HepG2 (cell line): ENCODE results near the gene GYS1. TPM values are rescaled to one million over a fixed set of nuclear protein-coding genes. Genes with fewer than 3 reads are reported as not detected.

Experiments
- ATF6 ChIP-seq: sonication (generic); formaldehyde crosslinking; conservative IDR thresholded peaks from 2 replicates; pipeline ENCODE4 v1.4.0; 2020; ENCODE audit warnings: missing genetic modification reagents
- FIP1L1 ChIP-seq: fragments of 200-400 bp; formaldehyde crosslinking; IDR thresholded peaks from 2 replicates; pipeline ENCODE4 v1.6.1; 2018; ENCODE audit warnings: low read depth, mild to moderate bottlenecking, low read length, moderate library complexity, borderline replicate concordance; ENCODE audit not compliant: insufficient read depth
- HNRNPLL ChIP-seq: fragments of 200-400 bp; formaldehyde crosslinking; IDR thresholded peaks from 2 replicates; pipeline ENCODE4 v1.6.1; 2017; ENCODE audit warnings: mild to moderate bottlenecking, low read depth, low read length; ENCODE audit not compliant: poor library complexity, severe bottlenecking
- IRF2 ChIP-seq: IDR thresholded peaks from 2 replicates; pipeline ENCODE4 v1.6.1; 2018; ENCODE audit warnings: missing genetic modification reagents, missing compliant biosample characterization
- RBM22 ChIP-seq: fragments of 200-400 bp; formaldehyde crosslinking; optimal IDR thresholded peaks from 2 replicates; pipeline ENCODE3; 2017; ENCODE audit warnings: mild to moderate bottlenecking, low read length, moderate library complexity
- REL ChIP-seq: sonication (generic); formaldehyde crosslinking; conservative IDR thresholded peaks from 2 replicates; pipeline ENCODE4 v1.8.0; 2022; ENCODE audit warnings: mild to moderate bottlenecking, missing genetic modification reagents, moderate library complexity
- SMC3 ChIP-seq: IDR thresholded peaks from 2 replicates; pipeline ENCODE4 v1.6.1; 2011; ENCODE audit warnings: low read length, improper control_type of control experiment
- SOX6 ChIP-seq, 2 experiments: fragments of 450-650 bp in 1 of 2; sonication (generic) in 1 of 2; formaldehyde crosslinking in 1 of 2; IDR thresholded peaks; 2 replicates each; pipeline versions ENCODE4 v1.4.0 to v1.6.1; 2017 to 2020; ENCODE audit warnings: antibody characterized with exemption in 1 of 2, mild to moderate bottlenecking in 1 of 2, missing genetic modification reagents in 1 of 2
- TAF15 ChIP-seq: fragments of 200-400 bp; formaldehyde crosslinking; IDR thresholded peaks from one replicate; pipeline ENCODE4 v1.6.1; 2018; ENCODE audit warnings: mild to moderate bottlenecking, low read depth, low read length; ENCODE audit not compliant: poor library complexity, severe bottlenecking
- YY1 ChIP-seq: IDR thresholded peaks from 2 replicates; pipeline ENCODE4 v1.6.1; 2011; ENCODE audit warnings: low read length, low read depth, moderate library complexity, mild to moderate bottlenecking; ENCODE audit not compliant: insufficient read depth, insufficient replicate concordance
- ZNF230 ChIP-seq: sonication (generic); formaldehyde crosslinking; IDR thresholded peaks from 2 replicates; pipeline ENCODE4 v1.4.0; 2020; ENCODE audit warnings: mild to moderate bottlenecking, missing genetic modification reagents
- ZNF235 ChIP-seq: sonication (generic); formaldehyde crosslinking; IDR thresholded peaks from 2 replicates; pipeline ENCODE4 v1.8.1; 2023; ENCODE audit warnings: mild to moderate bottlenecking, missing genetic modification reagents, borderline replicate concordance
- ZNF275 ChIP-seq: sonication (generic); formaldehyde crosslinking; IDR thresholded peaks from 2 replicates; pipeline ENCODE4 v1.8.0; 2022; ENCODE audit warnings: missing genetic modification reagents, mild to moderate bottlenecking, inconsistent platforms, borderline replicate concordance
- ZNF30 ChIP-seq: sonication (generic); formaldehyde crosslinking; IDR thresholded peaks from 2 replicates; pipeline ENCODE4 v1.5.0; 2020; ENCODE audit warnings: mild to moderate bottlenecking, missing genetic modification reagents
- ZNF326 ChIP-seq: sonication (generic); formaldehyde crosslinking; IDR thresholded peaks from 2 replicates; pipeline ENCODE4 v1.4.0; 2020; ENCODE audit warnings: missing genetic modification reagents, borderline replicate concordance
- ZNF562 ChIP-seq: sonication (generic); formaldehyde crosslinking; IDR thresholded peaks from 2 replicates; pipeline ENCODE4 v1.8.0; 2022; ENCODE audit warnings: missing genetic modification reagents, borderline replicate concordance
- ZNF574 ChIP-seq: sonication (generic); formaldehyde crosslinking; IDR thresholded peaks from 2 replicates; pipeline ENCODE4 v1.4.0; 2020; ENCODE audit warnings: missing genetic modification reagents
- ZNF577 ChIP-seq: sonication (generic); formaldehyde crosslinking; IDR thresholded peaks from 2 replicates; pipeline ENCODE4 v1.4.0; 2020; ENCODE audit warnings: mild to moderate bottlenecking, low read depth, missing genetic modification reagents, borderline replicate concordance
- ZNF710 ChIP-seq: sonication (generic); formaldehyde crosslinking; IDR thresholded peaks from 2 replicates; pipeline ENCODE4 v1.5.0; 2020; ENCODE audit warnings: mild to moderate bottlenecking, missing genetic modification reagents, borderline replicate concordance
- polyA plus RNA-seq, 8 experiments: library from polyadenylated mRNA; depleted of rRNA in 3 of 8; stranded (reverse) in 7 of 8; unstranded in 1 of 8; fragments of >200 nt; fragmentation: Illumina TruSeq in 4 of 8; extraction: Trizol in 4 of 8; gene quantifications; 2 replicates each; pipeline versions ENCODE4 v1.2.1 to v1.2.3, GENCODE V29; 2011 to 2016; ENCODE audit warnings: low read depth in 4 of 8, missing spikeins in 1 of 8, mixed read lengths in 1 of 8; ENCODE audit not compliant: insufficient read depth in 1 of 8
- total RNA-seq, 5 experiments: library from RNA; depleted of rRNA; stranded (reverse); fragments of >200 nt; fragmentation: Illumina TruSeq; extraction: Trizol; gene quantifications; 2 replicates each; pipeline ENCODE4 v1.2.3, GENCODE V29; 2016; ENCODE audit warnings: low read depth in 1 of 5

The GYS1 gene
- total and polyA plus RNA-seq, 2 of the 13 experiments (the other 11 are each of a cell fraction or from before 2014, with no cell fraction given), result 18.4 to 42.1 TPM

GRCh38 chr19:48970923-48971395, 22.1 kb downstream of the GYS1 start (continued):
- TF ChIP-seq FIP1L1 (no peak), SOX6 (IDR thresholded peaks at IDR 0.05) (no peak), SOX6 (CRISPR knock-in tag; IDR thresholded peaks at IDR 0.05) (0 out of 2 replicates have a peak, but pooled peaks have one; percentile 34), ZNF275 (CRISPR knock-in tag) (no peak), ZNF230 (CRISPR knock-in tag) (no peak), ATF6 (CRISPR knock-in tag) (no peak), HNRNPLL (no peak), REL (CRISPR knock-in tag) (no peak), ZNF30 (CRISPR knock-in tag) (no peak), ZNF326 (CRISPR knock-in tag) (no peak), YY1 (peak; percentile 20), TAF15 (no peak), ZNF562 (CRISPR knock-in tag) (no peak), ZNF577 (CRISPR knock-in tag) (no peak), ZNF235 (CRISPR knock-in tag) (no peak), RBM22 (no peak), ZNF574 (CRISPR knock-in tag) (peak; percentile 45; the same call in 1 of the 2 replicates), SMC3 (peak; percentile 76), ZNF710 (CRISPR knock-in tag) (no peak), IRF2 (no peak)
